OCI-LY1 (cell line): ENCODE measurements around the gene BBS9.

ENCODE experiments used
- H2AFZ ChIP-seq: fragments of 200-600 bp; sonication (generic), shearing (Covaris generic); 2 replicates; pipeline ENCODE4 v1.6.0; 2014; ENCODE audit warnings: antibody characterized with exemption, mild to moderate bottlenecking, low read length
- H3F3A ChIP-seq: fragments of 200-600 bp; sonication (generic), shearing (Covaris generic); 2 replicates; pipeline ENCODE4 v1.6.0; 2014; ENCODE audit warnings: mild to moderate bottlenecking, antibody characterized with exemption, low read length, moderate library complexity; ENCODE audit not compliant: insufficient read depth
- H3K27ac ChIP-seq: fragments of 200-600 bp; sonication (generic); 2 replicates; pipeline ENCODE4 v1.5.1; 2014; ENCODE audit warnings: low read length, mixed run types, mild to moderate bottlenecking, low read depth; ENCODE audit not compliant: poor library complexity, severe bottlenecking
- H3K27me3 ChIP-seq: fragments of 200-600 bp; sonication (generic); 2 replicates; pipeline ENCODE4 v1.6.0; 2014; ENCODE audit warnings: antibody characterized with exemption, mild to moderate bottlenecking, low read length, moderate library complexity; ENCODE audit not compliant: insufficient read depth
- H3K36me3 ChIP-seq: fragments of 200-600 bp; sonication (generic); 2 replicates; pipeline ENCODE4 v1.6.1; 2014; ENCODE audit warnings: mild to moderate bottlenecking, antibody characterized with exemption, low read length, moderate library complexity, mixed read lengths; ENCODE audit not compliant: insufficient read depth
- H3K4me1 ChIP-seq: fragments of 200-600 bp; sonication (generic); 2 replicates; pipeline ENCODE4 v1.5.1; 2014; ENCODE audit warnings: mild to moderate bottlenecking, low read length, moderate library complexity; ENCODE audit not compliant: insufficient read depth, severe bottlenecking
- H3K4me2 ChIP-seq: fragments of 200-600 bp; sonication (generic), shearing (Covaris generic); 2 replicates; pipeline ENCODE4 v1.6.1; 2014; ENCODE audit warnings: low read length
- H3K4me3 ChIP-seq: fragments of 200-600 bp; sonication (generic); 2 replicates; pipeline ENCODE4 v1.5.1; 2014; ENCODE audit warnings: low read length, low read depth, mild to moderate bottlenecking, mixed read lengths; ENCODE audit not compliant: poor library complexity, severe bottlenecking
- H3K79me2 ChIP-seq: fragments of 200-600 bp; shearing (Covaris generic); 2 replicates; pipeline ENCODE4 v1.6.1; 2016; ENCODE audit warnings: mixed run types, low read length, mixed read lengths; ENCODE audit not compliant: insufficient read depth
- H3K9ac ChIP-seq: fragments of 200-600 bp; sonication (generic), shearing (Covaris generic); 2 replicates; pipeline ENCODE4 v1.6.1; 2014; ENCODE audit warnings: mild to moderate bottlenecking, low read length, mixed read lengths
- H3K9me2 ChIP-seq: fragments of 200-600 bp; sonication (generic), shearing (Covaris generic); 2 replicates; pipeline ENCODE4 v1.6.1; 2014; ENCODE audit warnings: low read depth, mild to moderate bottlenecking, low read length, mixed read lengths
- H3K9me3 ChIP-seq: fragments of 200-600 bp; shearing (Covaris generic); 2 replicates; pipeline ENCODE4 v1.6.1; 2014; ENCODE audit warnings: low read length, mixed read lengths
- H4K20me1 ChIP-seq: fragments of 200-600 bp; sonication (generic), shearing (Covaris generic); 2 replicates; pipeline ENCODE4 v1.6.0; 2016; ENCODE audit warnings: mild to moderate bottlenecking, low read length; ENCODE audit not compliant: insufficient read depth
- EZH2 ChIP-seq: fragments of 200-600 bp; sonication (generic), shearing (Covaris generic); IDR thresholded peaks from 2 replicates; pipeline ENCODE4 v1.8.0; 2017; ENCODE audit warnings: borderline replicate concordance, mixed run types, mild to moderate bottlenecking, antibody characterized with exemption, low read length, moderate library complexity, mixed read lengths
- TF ChIP-seq, protein P1 (sequence below): fragments of 200-600 bp; sonication (generic), shearing (Covaris generic); IDR thresholded peaks from 2 replicates; pipeline ENCODE4 v1.5.1; 2017; ENCODE audit warnings: mild to moderate bottlenecking, antibody characterized with exemption, low read length, moderate library complexity, mixed read lengths

Gene BBS9

DNA sequence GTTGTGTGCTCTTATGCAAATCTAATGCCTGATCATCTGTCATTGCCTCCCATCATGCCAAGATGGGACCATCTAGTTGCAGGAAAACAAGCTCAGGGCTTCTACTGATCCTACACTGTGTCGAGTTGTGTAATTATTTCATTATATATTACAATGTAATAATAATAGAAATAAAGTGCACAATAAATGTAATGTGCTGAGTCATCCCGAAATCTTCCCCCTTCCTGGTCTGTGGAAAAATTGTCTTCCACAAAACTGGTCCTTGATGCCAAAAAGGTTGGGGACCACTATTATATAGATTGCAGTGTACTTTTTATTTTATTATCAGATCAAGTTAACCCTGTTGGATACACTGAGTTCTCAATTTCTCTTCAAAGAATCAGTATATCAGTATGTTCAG is 50.2 kb downstream of the BBS9 start:
- Histone ChIP-seq H4K20me1 (no peaks in the 10 kb centered on the region), H3K9ac (no peak overlapping the region), H3K27ac (no peak overlapping the region)

DNA sequence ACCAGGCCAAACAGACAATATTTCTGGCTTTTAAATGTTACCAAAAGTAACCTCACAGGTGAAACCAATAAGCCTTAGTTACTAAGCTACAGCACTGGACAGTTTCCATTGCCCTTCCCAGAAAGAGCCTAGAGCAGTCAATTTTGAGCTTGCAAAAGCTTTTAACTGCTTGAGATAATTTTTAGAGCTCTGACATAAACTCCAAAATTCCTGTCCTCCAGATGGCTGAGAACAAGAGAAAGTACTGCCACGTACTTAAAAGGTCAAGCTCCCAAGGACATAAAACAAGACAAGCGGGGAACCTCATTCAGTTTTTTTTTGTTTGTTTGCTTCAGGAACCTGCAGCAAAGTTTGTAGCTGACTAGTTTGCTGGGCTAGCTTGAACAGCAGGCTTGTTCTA is 54.1 kb downstream of the BBS9 start:
- no peak overlapping the region for H3K9ac ChIP-seq
- no peaks in the 10 kb centered on the region for H3F3A ChIP-seq
- H3K36me3 ChIP-seq: no peaks in the 10 kb centered on the region
- H3K79me2 ChIP-seq: no peaks in the 10 kb centered on the region
- H3K27me3 ChIP-seq: no peaks in the 10 kb centered on the region
- no peaks in the 10 kb centered on the region for H3K9me2 ChIP-seq
- H3K4me1 ChIP-seq: peaks cover 7% of the 10 kb centered on the region
- H3K9me3 ChIP-seq: no peaks in the 10 kb centered on the region; the same call in 1 of the 2 replicates
- H3K4me2 ChIP-seq: no peak overlapping the region
- no peak overlapping the region for H2AFZ ChIP-seq
- H3K4me3 ChIP-seq: no peak overlapping the region
- no peak overlapping the region for H3K27ac ChIP-seq
- TF ChIP-seq EZH2: no peak
- TF ChIP-seq, protein P1, sequence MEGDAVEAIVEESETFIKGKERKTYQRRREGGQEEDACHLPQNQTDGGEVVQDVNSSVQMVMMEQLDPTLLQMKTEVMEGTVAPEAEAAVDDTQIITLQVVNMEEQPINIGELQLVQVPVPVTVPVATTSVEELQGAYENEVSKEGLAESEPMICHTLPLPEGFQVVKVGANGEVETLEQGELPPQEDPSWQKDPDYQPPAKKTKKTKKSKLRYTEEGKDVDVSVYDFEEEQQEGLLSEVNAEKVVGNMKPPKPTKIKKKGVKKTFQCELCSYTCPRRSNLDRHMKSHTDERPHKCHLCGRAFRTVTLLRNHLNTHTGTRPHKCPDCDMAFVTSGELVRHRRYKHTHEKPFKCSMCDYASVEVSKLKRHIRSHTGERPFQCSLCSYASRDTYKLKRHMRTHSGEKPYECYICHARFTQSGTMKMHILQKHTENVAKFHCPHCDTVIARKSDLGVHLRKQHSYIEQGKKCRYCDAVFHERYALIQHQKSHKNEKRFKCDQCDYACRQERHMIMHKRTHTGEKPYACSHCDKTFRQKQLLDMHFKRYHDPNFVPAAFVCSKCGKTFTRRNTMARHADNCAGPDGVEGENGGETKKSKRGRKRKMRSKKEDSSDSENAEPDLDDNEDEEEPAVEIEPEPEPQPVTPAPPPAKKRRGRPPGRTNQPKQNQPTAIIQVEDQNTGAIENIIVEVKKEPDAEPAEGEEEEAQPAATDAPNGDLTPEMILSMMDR: no peak
- no peaks in the 10 kb centered on the region for H4K20me1 ChIP-seq

More for the DNA sequence above, 50.2 kb downstream of the BBS9 start:
- no peaks in the 10 kb centered on the region for H3K36me3 ChIP-seq
- no peak overlapping the region for H3K4me2 ChIP-seq
- H3K9me2 ChIP-seq: no peaks in the 10 kb centered on the region
- H3K27me3 ChIP-seq: no peaks in the 10 kb centered on the region
- TF ChIP-seq, protein P1: no peak
- TF ChIP-seq EZH2: no peak
- H3F3A ChIP-seq: no peaks in the 10 kb centered on the region
- H3K4me1 ChIP-seq: peaks cover 5% of the 10 kb centered on the region
- no peak overlapping the region for H2AFZ ChIP-seq
- H3K4me3 ChIP-seq: no peak overlapping the region
- H3K79me2 ChIP-seq: no peaks in the 10 kb centered on the region
- peaks cover under 1% of the 10 kb centered on the region for H3K9me3 ChIP-seq

DNA sequence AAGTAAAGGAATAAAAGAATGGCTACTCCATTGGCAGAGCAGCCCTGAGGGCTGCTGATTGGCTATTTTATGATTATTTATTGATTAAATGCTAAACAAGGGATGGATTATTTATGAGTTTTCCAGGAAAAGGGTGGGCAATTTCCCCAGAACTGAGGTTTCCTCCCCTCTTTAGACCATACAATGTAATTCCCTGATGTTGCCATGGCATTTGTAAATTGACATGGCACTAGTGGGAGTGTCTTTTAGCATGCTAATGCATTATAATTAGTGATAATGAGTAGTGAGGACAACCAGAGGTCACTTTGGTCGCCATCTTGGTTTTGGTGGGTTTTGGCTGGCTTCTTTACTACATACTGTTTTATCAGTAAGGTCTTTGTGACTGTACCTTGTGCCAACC is 55.5 kb downstream of the BBS9 start:
- Histone ChIP-seq H4K20me1 (no peaks in the 10 kb centered on the region), H3K4me2 (no peak overlapping the region), H3F3A (no peaks in the 10 kb centered on the region), H3K27ac (no peak overlapping the region), H2AFZ (no peak overlapping the region), H3K9ac (no peak overlapping the region), H3K4me3 (no peak overlapping the region), H3K9me2 (no peaks in the 10 kb centered on the region), H3K27me3 (no peaks in the 10 kb centered on the region), H3K79me2 (no peaks in the 10 kb centered on the region), H3K36me3 (no peaks in the 10 kb centered on the region), H3K4me1 (peaks cover 7% of the 10 kb centered on the region), H3K9me3 (no peaks in the 10 kb centered on the region)
- TF ChIP-seq, protein P1: no peak
- no peak for TF ChIP-seq EZH2
